Transverse colon (tissue), 4 donors: Measurements from ENCODE around the gene CASTOR1. TPM values are rescaled to one million over a fixed set of nuclear protein-coding genes. Genes with fewer than 3 reads are reported as not detected.
"Not testable (repeated sequence)": the region's sequence is repeated elsewhere in the genome, so short reads cannot be mapped to it uniquely, and the experiment has no call there.

Experiments used
- DNase-seq: peaks from one replicate; pipeline ENCODE4 v3.0.0-alpha.2; 2019
- H3K27ac ChIP-seq, 4 donors: fragments of 200-600 bp; sonication (generic); 2 replicates each; pipeline ENCODE4 v1.5.1; 2016 to 2018; ENCODE audit warnings: inconsistent platforms in 4 of 4
- H3K27me3 ChIP-seq: fragments of 200-600 bp; sonication (generic); 2 replicates; pipeline ENCODE4 v1.5.1; 2017; ENCODE audit warnings: inconsistent platforms
- H3K36me3 ChIP-seq, 4 donors: fragments of 200-600 bp; sonication (generic); 2 replicates each; pipeline ENCODE4 v1.5.1; 2017 to 2019; ENCODE audit warnings: inconsistent platforms in 4 of 4
- H3K4me1 ChIP-seq, 4 donors: fragments of 200-600 bp; sonication (generic); 2 replicates each; pipeline ENCODE4 v1.5.1; 2017 to 2020; ENCODE audit warnings: inconsistent platforms in 4 of 4
- H3K4me3 ChIP-seq, 4 donors: fragments of 200-600 bp; sonication (generic); 1 replicate in 1 of 4; 2 replicates in 3 of 4; pipeline versions ENCODE4 v1.5.1 to v1.6.1; 2017 to 2019; ENCODE audit warnings: inconsistent platforms in 4 of 4
- H3K9me3 ChIP-seq, 2 donors: fragments of 200-600 bp; sonication (generic); 2 replicates each; pipeline ENCODE4 v1.5.1; 2017 to 2019; ENCODE audit warnings: inconsistent platforms in 2 of 2
- CTCF ChIP-seq, 5 experiments: fragments of 200-600 bp in 3 of 5; fragments of 450-650 bp in 2 of 5; sonication (generic) in 3 of 5; IDR thresholded peaks; 1 replicate in 2 of 5; 2 replicates in 3 of 5; pipeline ENCODE4 v1.5.1; 2016 to 2017; ENCODE audit warnings: antibody characterized with exemption in 5 of 5, inconsistent platforms in 3 of 5, mild to moderate bottlenecking in 2 of 5, moderate library complexity in 1 of 5
- EP300 ChIP-seq: sonication (generic); formaldehyde crosslinking; IDR thresholded peaks from one replicate; pipeline ENCODE4 v1.6.1; 2017; ENCODE audit warnings: antibody characterized with exemption, low read depth
- POLR2A ChIP-seq: fragments of 450-650 bp; IDR thresholded peaks from one replicate; pipeline ENCODE4 v1.6.1; 2016; ENCODE audit warnings: antibody characterized with exemption, mild to moderate bottlenecking, moderate library complexity
- POLR2AphosphoS5 ChIP-seq, 3 donors: sonication (generic); formaldehyde crosslinking; IDR thresholded peaks; one replicate each; pipeline ENCODE4 v1.6.1; 2016; ENCODE audit warnings: antibody characterized with exemption in 3 of 3
- WGBS, 2 donors: methylation state at CpG; one replicate each; pipeline ENCODE4 v1.1.5; 2018; ENCODE audit warnings: low coverage in 1 of 2; 5-methylcytosine and 5-hydroxymethylcytosine counted together
- in situ Hi-C, 4 donors: fragments of 200-750 bp; cut with MboI; loops; one replicate each; pipeline versions ENCODE4 v1.15.0 to v1.15.1; 2017; ENCODE audit warnings: low sequenced_read_pairs in 3 of 4, low pct_ligation_motif_present in 1 of 4, low pct_unique_long_range_greater_than_20kb in 1 of 4
- intact Hi-C: fragments of 100-400 bp; cut with DNase I; formaldehyde crosslinking; loops from one replicate; pipeline ENCODE4 v1.15.1; 2023; ENCODE audit warnings: low total_unique reads
- total RNA-seq, 4 donors: library from RNA; depleted of rRNA; stranded (reverse); fragments of >200 nt; gene quantifications; one replicate each; pipeline ENCODE4 v1.1.0, GENCODE V29; 2016

Gene CASTOR1
- total RNA-seq, result 1 to 10 TPM in 2 of 4 donors, not detected in 2; 5.6 to 6.8 TPM

DNA sequence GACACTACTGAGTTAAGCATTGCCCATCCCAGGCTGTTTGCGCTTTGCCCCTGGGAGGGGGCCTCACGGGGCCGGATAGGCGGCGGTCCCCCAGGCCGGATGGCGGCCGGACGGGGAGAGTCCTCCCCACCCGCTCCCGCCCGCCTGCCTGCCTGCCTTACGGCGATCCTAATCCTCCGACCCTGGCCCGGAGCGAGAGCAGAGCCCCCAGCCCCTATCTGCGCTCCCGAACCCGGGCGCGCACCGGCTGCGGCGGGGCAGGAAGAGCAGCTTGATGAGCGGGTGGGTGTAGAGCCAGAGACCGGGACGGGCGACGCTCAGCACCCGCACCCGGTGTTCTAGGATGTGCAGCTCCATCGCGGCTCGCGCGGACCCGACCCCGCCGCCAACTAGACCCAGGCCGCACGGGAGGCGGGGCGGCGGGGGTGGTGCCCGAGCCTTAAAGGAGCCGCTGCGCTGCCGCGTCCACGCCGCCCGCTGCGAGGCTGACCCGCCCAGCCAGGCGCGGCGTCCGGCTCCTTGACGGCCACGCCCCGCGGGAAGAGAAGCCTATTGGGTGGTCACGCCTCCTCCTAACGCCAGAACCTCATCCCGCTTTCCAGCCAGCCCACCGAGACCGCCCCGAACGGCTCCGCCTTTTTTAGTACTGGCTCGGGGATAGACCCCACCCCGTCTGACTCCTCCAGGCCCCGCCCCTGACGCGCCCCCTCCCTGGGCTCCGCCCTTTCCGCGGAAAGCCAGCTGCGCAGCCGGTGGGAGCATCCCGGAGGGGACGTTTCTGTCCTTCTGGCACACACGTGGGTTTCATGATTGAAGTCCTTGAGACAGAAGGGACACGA is at the start of gene CASTOR1:
TSS of gene CASTOR1 (minus strand) at position 365 of the 839 bp plus-strand sequence. CDS start at position 357, 8 bp downstream.
- TF ChIP-seq CTCF (IDR thresholded peaks at IDR 0.05), result no peak
- peak; percentile 59 for TF ChIP-seq POLR2A
- peak; percentile 63 to 82 (median 72) for TF ChIP-seq POLR2AphosphoS5 (IDR thresholded peaks at IDR 0.05)
- no peak for TF ChIP-seq EP300
- peak within 1 kb of the TSS; percentile 89 to 93 (median 90) for H3K27ac ChIP-seq
- DNase-seq, result peak; percentile 99
- H3K4me1 ChIP-seq, result peaks cover 27 to 41% (median 34%) of the 10 kb centered on the region in 4 donors
- intact Hi-C loops, result loop anchor here (2.0 kb wide), 2 partner anchors 37 to 67 kb away; partner anchors contain the start of genes CCDC157, SF3A1 and TBC1D10A
- no peaks in the 10 kb centered on the region for H3K27me3 ChIP-seq
- in situ Hi-C loops, result loop anchor here in 2 of 4 donors (10.0 to 25.0 kb wide), 2 partner anchors 95 to 98 kb away; partner anchors contain the start of genes RNF215 (in 2 of the 2) and SEC14L2 (in 1 of the 2)
- H3K4me3 ChIP-seq, result peak within 1 kb of the TSS; percentile 55 to 81 (median 78)
- H3K36me3 ChIP-seq, result peaks cover 0 to 22% (median 13%) of the 10 kb centered on the region in 4 donors
- 0% methylated on average over 33 of the region's 85 CpGs; no CpG with 5 or more reads in 1 of the 2 donors for WGBS, 2 donors
- no peaks in the 10 kb centered on the region for H3K9me3 ChIP-seq

- no peak for TF ChIP-seq EP300
- 94 to 100% methylated on average over 3 to 7 of the region's 7 CpGs for WGBS, 2 donors
- no peak for DNase-seq
- Histone ChIP-seq H3K4me1 (peaks cover under 1 to 6% (median 1%) of the 10 kb centered on the region in 4 donors), H3K27ac (no peak overlapping the region), H3K36me3 (peaks cover 0 to 98% (median 48%) of the 10 kb centered on the region in 4 donors), H3K27me3 (no peaks in the 10 kb centered on the region), H3K4me3 (no peak overlapping the region), H3K9me3 (no peaks in the 10 kb centered on the region)
- in situ Hi-C loops (no loop called here), intact Hi-C loops (no loop called here)
These were observed 49.5 kb upstream of the CASTOR1 start for GRCh38 chr22:30338802-30339201.

- H3K4me3 ChIP-seq, intact Hi-C loops, H3K27me3 ChIP-seq, H3K27ac ChIP-seq, H3K9me3 ChIP-seq, DNase-seq, in situ Hi-C loops: not testable (repeated sequence)
- Histone ChIP-seq H3K36me3 (peaks cover 0 to 94% (median 47%) of the 10 kb centered on the region in 4 donors), H3K4me1 (peaks cover 4 to 10% (median 6%) of the 10 kb centered on the region in 4 donors)
- 69 to 87% methylated on average over 3 to 9 of the region's 9 CpGs for WGBS, 2 donors
These were observed 49.0 kb upstream of the CASTOR1 start for GRCh38 chr22:30338341-30338740.

DNA sequence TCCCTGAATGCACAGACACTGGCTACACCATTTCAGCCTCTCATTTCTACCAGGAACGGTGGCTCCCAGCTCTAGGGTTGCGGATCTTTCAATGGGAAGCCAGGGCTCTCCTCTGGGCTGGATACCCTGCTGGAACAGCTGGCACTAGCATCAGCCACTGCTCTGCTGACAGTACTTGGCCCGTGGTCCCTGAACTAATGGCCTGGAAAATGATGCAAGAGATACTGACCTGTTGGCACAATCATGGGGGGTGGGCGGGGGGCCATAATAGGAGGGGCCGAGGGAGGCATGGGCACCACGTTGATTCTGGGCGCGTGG is 48.1 kb upstream of the CASTOR1 start:
- H3K9me3 ChIP-seq, result no peaks in the 10 kb centered on the region
- no peaks in the 10 kb centered on the region for H3K27me3 ChIP-seq
- no peak overlapping the region for H3K27ac ChIP-seq
- no peak overlapping the region for H3K4me3 ChIP-seq
- peaks cover 4 to 17% (median 15%) of the 10 kb centered on the region in 4 donors for H3K4me1 ChIP-seq
- WGBS, 2 donors, result 86 to 100% methylated on average over 3 to 8 of the region's 8 CpGs
- intact Hi-C loops (no loop called here), in situ Hi-C loops (no loop called here)
- no peak for DNase-seq
- H3K36me3 ChIP-seq, result peaks cover 0 to 86% (median 42%) of the 10 kb centered on the region in 4 donors
- TF ChIP-seq EP300 (no peak), POLR2A (no peak), CTCF (IDR thresholded peaks at IDR 0.05) (no peak), POLR2AphosphoS5 (IDR thresholded peaks at IDR 0.05) (no peak)

GRCh38 chr22:30336752-30337460 is 47.6 kb upstream of the CASTOR1 start:
- H3K9me3 ChIP-seq, result no peaks in the 10 kb centered on the region
- peaks cover 0 to 86% (median 40%) of the 10 kb centered on the region in 4 donors for H3K36me3 ChIP-seq
- H3K4me1 ChIP-seq, result peaks cover 4 to 17% (median 15%) of the 10 kb centered on the region in 4 donors
- TF ChIP-seq POLR2AphosphoS5 (IDR thresholded peaks at IDR 0.05) (no peak), CTCF (IDR thresholded peaks at IDR 0.05) (no peak), POLR2A (no peak), EP300 (no peak)
- no peaks in the 10 kb centered on the region for H3K27me3 ChIP-seq
- H3K4me3 ChIP-seq, result no peak overlapping the region
- 80 to 98% methylated on average over 3 to 4 of the region's 4 CpGs for WGBS, 2 donors
- no peak overlapping the region for H3K27ac ChIP-seq
- intact Hi-C loops (no loop called here), in situ Hi-C loops (no loop called here)
- no peak for DNase-seq
